Measurements from ENCODE around the gene NUF2.

DNA sequence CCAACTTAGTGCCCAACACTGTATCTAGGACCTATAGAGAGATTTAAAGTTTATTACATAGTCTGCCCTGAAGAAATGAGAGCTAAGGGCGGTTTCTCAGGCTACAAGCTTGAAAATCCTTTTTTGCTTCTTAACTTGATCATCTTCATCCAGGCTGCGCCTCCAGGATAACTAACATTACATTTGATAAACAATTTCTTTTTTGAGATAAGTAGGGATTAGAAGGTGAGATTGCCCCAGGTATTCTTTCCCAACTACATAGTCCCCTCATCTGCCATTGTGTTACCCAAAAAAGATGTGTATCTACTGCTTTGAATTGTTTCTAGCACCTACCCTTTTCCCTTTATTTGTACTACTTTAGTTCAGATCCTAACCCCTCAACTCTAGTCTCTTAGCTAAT is 25.4 kb downstream of the NUF2 start:
- TF ChIP-seq EZH2 (IDR thresholded peaks at IDR 0.05) (no peak), POLR2AphosphoS5 (IDR thresholded peaks at IDR 0.05; ENCODE audit: borderline replicate concordance, low read depth, low read length) (no peak), FOXP2 (optimal IDR thresholded peaks at IDR 0.05; ENCODE audit: control extremely low read depth, extremely low read length, insufficient read depth) (no peak)

Measured in SK-N-MC (cell line).